Fibroblast of lung (primary cell): ENCODE measurements around the gene CLEC4G.

ENCODE experiments used
- EZH2 ChIP-seq: IDR thresholded peaks from 2 replicates; pipeline ENCODE4 v1.5.1; 2012; ENCODE audit warnings: low read length, control low read depth, mild to moderate bottlenecking; ENCODE audit errors: missing control alignments
- TF ChIP-seq, protein P1 (sequence below), 2 donors: IDR thresholded peaks in 1 of 2; conservative IDR thresholded peaks in 1 of 2; 1 replicate in 1 of 2; 2 replicates in 1 of 2; pipeline ENCODE4 v1.5.1; 2011 to 2012; ENCODE audit warnings: low read length in 2 of 2, control low read depth in 1 of 2, inconsistent platforms in 1 of 2, low read depth in 1 of 2, mild to moderate bottlenecking in 1 of 2

- TF ChIP-seq, protein P1, sequence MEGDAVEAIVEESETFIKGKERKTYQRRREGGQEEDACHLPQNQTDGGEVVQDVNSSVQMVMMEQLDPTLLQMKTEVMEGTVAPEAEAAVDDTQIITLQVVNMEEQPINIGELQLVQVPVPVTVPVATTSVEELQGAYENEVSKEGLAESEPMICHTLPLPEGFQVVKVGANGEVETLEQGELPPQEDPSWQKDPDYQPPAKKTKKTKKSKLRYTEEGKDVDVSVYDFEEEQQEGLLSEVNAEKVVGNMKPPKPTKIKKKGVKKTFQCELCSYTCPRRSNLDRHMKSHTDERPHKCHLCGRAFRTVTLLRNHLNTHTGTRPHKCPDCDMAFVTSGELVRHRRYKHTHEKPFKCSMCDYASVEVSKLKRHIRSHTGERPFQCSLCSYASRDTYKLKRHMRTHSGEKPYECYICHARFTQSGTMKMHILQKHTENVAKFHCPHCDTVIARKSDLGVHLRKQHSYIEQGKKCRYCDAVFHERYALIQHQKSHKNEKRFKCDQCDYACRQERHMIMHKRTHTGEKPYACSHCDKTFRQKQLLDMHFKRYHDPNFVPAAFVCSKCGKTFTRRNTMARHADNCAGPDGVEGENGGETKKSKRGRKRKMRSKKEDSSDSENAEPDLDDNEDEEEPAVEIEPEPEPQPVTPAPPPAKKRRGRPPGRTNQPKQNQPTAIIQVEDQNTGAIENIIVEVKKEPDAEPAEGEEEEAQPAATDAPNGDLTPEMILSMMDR (conservative IDR thresholded peaks at IDR 0.05 in 1 of 2, IDR thresholded peaks at IDR 0.05 in 1 of 2; ENCODE audit: low read depth in 1 of 2, low read length in 2 of 2) = no peak
- TF ChIP-seq EZH2 = no peak
Observed at GRCh38 chr19:7731615-7732014, 295 bp downstream of the CLEC4G start.
